ENCODE data around the gene NUP93. TPM values are rescaled to one million over a fixed set of nuclear protein-coding genes. Genes with fewer than 3 reads are reported as not detected.
A peak's percentile ranks its signal among the peaks of the same experiment; 100 is the strongest.

Gene NUP93
- total and polyA plus RNA-seq, 2 of the 8 experiments (the other 6 are each of a cell fraction or from before 2014, with no cell fraction given), result 147 to 201 TPM

DNA sequence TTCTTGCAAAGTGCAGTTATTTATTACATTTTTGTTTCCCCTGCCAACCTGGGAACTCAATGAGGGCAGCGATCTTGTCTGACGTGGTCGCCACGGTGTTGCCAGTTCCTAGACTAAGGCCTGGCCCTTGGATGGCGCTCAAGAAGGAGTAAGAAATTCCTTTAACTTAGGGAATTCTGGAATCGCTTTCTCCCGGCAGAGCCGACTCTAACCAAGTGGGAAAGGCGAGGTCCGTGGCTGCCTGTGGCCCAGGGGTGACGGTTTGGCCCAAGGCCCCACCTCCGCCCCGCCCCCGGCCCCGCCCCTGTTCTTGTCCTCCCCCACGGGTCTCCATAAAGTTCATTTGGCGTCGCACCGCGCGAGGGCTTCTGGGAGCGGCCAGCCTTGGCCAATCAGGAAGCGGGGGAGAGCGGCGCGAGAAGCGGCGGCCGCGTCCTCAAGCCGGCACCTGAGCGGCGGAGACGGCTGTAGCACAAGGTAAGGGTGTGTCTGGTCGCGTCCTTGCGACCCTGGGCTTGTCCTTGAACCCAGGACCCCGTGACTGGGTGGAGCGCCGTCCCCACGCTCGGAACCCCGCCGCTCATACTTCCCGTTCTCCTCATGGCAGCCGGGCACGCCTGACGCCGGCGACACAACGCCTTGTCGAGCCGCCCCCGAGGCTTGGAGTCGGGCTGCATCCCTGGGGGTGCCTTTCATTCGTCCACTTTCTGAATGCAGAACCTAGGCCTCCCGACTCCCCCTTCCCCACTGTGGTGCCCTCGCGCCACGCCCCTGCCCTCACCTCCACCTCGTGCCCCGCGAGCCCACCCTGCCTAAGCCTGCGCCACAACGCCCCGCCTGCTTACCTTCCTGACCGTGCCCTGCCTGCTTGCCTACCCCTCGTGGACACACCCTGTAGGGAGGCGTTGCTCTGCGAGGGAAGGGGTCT lies at the start of gene NUP93 (continued):
- TF ChIP-seq, protein P1, sequence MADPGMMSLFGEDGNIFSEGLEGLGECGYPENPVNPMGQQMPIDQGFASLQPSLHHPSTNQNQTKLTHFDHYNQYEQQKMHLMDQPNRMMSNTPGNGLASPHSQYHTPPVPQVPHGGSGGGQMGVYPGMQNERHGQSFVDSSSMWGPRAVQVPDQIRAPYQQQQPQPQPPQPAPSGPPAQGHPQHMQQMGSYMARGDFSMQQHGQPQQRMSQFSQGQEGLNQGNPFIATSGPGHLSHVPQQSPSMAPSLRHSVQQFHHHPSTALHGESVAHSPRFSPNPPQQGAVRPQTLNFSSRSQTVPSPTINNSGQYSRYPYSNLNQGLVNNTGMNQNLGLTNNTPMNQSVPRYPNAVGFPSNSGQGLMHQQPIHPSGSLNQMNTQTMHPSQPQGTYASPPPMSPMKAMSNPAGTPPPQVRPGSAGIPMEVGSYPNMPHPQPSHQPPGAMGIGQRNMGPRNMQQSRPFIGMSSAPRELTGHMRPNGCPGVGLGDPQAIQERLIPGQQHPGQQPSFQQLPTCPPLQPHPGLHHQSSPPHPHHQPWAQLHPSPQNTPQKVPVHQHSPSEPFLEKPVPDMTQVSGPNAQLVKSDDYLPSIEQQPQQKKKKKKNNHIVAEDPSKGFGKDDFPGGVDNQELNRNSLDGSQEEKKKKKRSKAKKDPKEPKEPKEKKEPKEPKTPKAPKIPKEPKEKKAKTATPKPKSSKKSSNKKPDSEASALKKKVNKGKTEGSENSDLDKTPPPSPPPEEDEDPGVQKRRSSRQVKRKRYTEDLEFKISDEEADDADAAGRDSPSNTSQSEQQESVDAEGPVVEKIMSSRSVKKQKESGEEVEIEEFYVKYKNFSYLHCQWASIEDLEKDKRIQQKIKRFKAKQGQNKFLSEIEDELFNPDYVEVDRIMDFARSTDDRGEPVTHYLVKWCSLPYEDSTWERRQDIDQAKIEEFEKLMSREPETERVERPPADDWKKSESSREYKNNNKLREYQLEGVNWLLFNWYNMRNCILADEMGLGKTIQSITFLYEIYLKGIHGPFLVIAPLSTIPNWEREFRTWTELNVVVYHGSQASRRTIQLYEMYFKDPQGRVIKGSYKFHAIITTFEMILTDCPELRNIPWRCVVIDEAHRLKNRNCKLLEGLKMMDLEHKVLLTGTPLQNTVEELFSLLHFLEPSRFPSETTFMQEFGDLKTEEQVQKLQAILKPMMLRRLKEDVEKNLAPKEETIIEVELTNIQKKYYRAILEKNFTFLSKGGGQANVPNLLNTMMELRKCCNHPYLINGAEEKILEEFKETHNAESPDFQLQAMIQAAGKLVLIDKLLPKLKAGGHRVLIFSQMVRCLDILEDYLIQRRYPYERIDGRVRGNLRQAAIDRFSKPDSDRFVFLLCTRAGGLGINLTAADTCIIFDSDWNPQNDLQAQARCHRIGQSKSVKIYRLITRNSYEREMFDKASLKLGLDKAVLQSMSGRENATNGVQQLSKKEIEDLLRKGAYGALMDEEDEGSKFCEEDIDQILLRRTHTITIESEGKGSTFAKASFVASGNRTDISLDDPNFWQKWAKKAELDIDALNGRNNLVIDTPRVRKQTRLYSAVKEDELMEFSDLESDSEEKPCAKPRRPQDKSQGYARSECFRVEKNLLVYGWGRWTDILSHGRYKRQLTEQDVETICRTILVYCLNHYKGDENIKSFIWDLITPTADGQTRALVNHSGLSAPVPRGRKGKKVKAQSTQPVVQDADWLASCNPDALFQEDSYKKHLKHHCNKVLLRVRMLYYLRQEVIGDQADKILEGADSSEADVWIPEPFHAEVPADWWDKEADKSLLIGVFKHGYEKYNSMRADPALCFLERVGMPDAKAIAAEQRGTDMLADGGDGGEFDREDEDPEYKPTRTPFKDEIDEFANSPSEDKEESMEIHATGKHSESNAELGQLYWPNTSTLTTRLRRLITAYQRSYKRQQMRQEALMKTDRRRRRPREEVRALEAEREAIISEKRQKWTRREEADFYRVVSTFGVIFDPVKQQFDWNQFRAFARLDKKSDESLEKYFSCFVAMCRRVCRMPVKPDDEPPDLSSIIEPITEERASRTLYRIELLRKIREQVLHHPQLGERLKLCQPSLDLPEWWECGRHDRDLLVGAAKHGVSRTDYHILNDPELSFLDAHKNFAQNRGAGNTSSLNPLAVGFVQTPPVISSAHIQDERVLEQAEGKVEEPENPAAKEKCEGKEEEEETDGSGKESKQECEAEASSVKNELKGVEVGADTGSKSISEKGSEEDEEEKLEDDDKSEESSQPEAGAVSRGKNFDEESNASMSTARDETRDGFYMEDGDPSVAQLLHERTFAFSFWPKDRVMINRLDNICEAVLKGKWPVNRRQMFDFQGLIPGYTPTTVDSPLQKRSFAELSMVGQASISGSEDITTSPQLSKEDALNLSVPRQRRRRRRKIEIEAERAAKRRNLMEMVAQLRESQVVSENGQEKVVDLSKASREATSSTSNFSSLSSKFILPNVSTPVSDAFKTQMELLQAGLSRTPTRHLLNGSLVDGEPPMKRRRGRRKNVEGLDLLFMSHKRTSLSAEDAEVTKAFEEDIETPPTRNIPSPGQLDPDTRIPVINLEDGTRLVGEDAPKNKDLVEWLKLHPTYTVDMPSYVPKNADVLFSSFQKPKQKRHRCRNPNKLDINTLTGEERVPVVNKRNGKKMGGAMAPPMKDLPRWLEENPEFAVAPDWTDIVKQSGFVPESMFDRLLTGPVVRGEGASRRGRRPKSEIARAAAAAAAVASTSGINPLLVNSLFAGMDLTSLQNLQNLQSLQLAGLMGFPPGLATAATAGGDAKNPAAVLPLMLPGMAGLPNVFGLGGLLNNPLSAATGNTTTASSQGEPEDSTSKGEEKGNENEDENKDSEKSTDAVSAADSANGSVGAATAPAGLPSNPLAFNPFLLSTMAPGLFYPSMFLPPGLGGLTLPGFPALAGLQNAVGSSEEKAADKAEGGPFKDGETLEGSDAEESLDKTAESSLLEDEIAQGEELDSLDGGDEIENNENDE (IDR thresholded peaks at IDR 0.05; ENCODE audit: insufficient replicate concordance, low read length), result no peak
- TF ChIP-seq TAF1 (IDR thresholded peaks at IDR 0.05; ENCODE audit: low read depth, low read length), result peak; percentile 80
- no peak for TF ChIP-seq GTF2F1 (IDR thresholded peaks at IDR 0.05; ENCODE audit: borderline replicate concordance, low read depth, low read length)
- peak; percentile 97 for TF ChIP-seq ASH2L (IDR thresholded peaks at IDR 0.05; ENCODE audit: low read length)
- peak; percentile 86 for TF ChIP-seq RBBP5 (IDR thresholded peaks at IDR 0.05; ENCODE audit: borderline replicate concordance, low read depth, low read length)
- TF ChIP-seq, protein P2, sequence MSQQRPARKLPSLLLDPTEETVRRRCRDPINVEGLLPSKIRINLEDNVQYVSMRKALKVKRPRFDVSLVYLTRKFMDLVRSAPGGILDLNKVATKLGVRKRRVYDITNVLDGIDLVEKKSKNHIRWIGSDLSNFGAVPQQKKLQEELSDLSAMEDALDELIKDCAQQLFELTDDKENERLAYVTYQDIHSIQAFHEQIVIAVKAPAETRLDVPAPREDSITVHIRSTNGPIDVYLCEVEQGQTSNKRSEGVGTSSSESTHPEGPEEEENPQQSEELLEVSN (IDR thresholded peaks at IDR 0.05), result peak; percentile 73
- TF ChIP-seq, protein P3, sequence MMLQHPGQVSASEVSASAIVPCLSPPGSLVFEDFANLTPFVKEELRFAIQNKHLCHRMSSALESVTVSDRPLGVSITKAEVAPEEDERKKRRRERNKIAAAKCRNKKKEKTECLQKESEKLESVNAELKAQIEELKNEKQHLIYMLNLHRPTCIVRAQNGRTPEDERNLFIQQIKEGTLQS (IDR thresholded peaks at IDR 0.05; ENCODE audit: insufficient read depth, low read depth, low read length), result peak; percentile 33; the same call in 1 of the 2 replicates
- no peak for TF ChIP-seq CHD1 (IDR thresholded peaks at IDR 0.05; ENCODE audit: low read depth, low read length)

Data from H1 (cell line).